Chondrocyte (in vitro differentiated cells): ENCODE data around the gene RASSF4. TPM values are rescaled to one million over a fixed set of nuclear protein-coding genes. Genes with fewer than 3 reads are reported as not detected.
A peak's percentile ranks its signal among the peaks of the same experiment; 100 is the strongest.

Experiments used
- DNase-seq: peaks from one replicate; pipeline ENCODE4 v3.0.0; 2021; ENCODE audit warnings: mixed read lengths, low spot score
- H3K27ac Mint-ChIP-seq: one replicate; pipeline ENCODE4 v1.8.0; 2021; ENCODE audit warnings: mild to moderate bottlenecking, moderate library complexity, mixed read lengths; ENCODE audit not compliant: unreplicated experiment
- H3K27me3 Mint-ChIP-seq: 2 replicates; pipeline ENCODE4 v1.8.0; 2021; ENCODE audit warnings: low read depth, mixed read lengths
- H3K36me3 Mint-ChIP-seq: 2 replicates; pipeline ENCODE4 v1.8.0; 2021; ENCODE audit warnings: low read depth, mixed read lengths
- H3K4me1 Mint-ChIP-seq: 2 replicates; pipeline ENCODE4 v1.8.0; 2021; ENCODE audit warnings: low read depth, mild to moderate bottlenecking, mixed read lengths
- H3K4me3 Mint-ChIP-seq: one replicate; pipeline ENCODE4 v1.8.0; 2021; ENCODE audit warnings: mild to moderate bottlenecking, moderate library complexity, mixed read lengths; ENCODE audit not compliant: unreplicated experiment
- H3K9me3 Mint-ChIP-seq: 2 replicates; pipeline ENCODE4 v1.8.0; 2021; ENCODE audit warnings: low read depth, mixed read lengths
- CTCF ChIP-seq: fragments of 200-600 bp; sonication (generic); IDR thresholded peaks from 2 replicates; pipeline ENCODE4 v1.5.0; 2021; ENCODE audit warnings: antibody characterized with exemption, mild to moderate bottlenecking, moderate library complexity
- total RNA-seq: library from RNA; stranded (reverse); gene quantifications from 3 replicates; pipeline ENCODE4 v1.2.1, GENCODE V29; 2021

Gene RASSF4
- total RNA-seq, 1 donor from 2014 or later = 37.8 TPM

- H3K27me3 Mint-ChIP-seq = peaks cover 6% of the 10 kb centered on the region
- peak; percentile 98 for TF ChIP-seq CTCF
These were observed 26.8 kb upstream of the RASSF4 start for GRCh38 chr10:44932517-44933450.

GRCh38 chr10:44933451-44934321 is 25.9 kb upstream of the RASSF4 start:
- no peak for TF ChIP-seq CTCF
- DNase-seq = no peak
- H3K4me1 Mint-ChIP-seq = peaks cover 21% of the 10 kb centered on the region

More at GRCh38 chr10:44932517-44933450, 26.8 kb upstream of the RASSF4 start:
- Mint-ChIP-seq H3K4me1 (peaks cover 21% of the 10 kb centered on the region), H3K4me3 (no peak overlapping the region), H3K27ac (no peak overlapping the region), H3K36me3 (peaks cover 1% of the 10 kb centered on the region), H3K9me3 (no peaks in the 10 kb centered on the region)
- DNase-seq = no peak

GRCh38 chr10:44934416-44935200 is 25.0 kb upstream of the RASSF4 start:
- no peak for DNase-seq
- Mint-ChIP-seq H3K27ac (peak overlapping the region; percentile 97), H3K9me3 (peaks cover 7% of the 10 kb centered on the region), H3K36me3 (peaks cover 4% of the 10 kb centered on the region), H3K4me1 (peaks cover 25% of the 10 kb centered on the region), H3K4me3 (no peak overlapping the region), H3K27me3 (peaks cover 1% of the 10 kb centered on the region)
- no peak for TF ChIP-seq CTCF

More at GRCh38 chr10:44933451-44934321, 25.9 kb upstream of the RASSF4 start:
- Mint-ChIP-seq H3K27ac (peak overlapping the region; percentile 80), H3K4me3 (no peak overlapping the region), H3K27me3 (peaks cover 4% of the 10 kb centered on the region), H3K36me3 (peaks cover 4% of the 10 kb centered on the region), H3K9me3 (peaks cover 1% of the 10 kb centered on the region)

- DNase-seq = no peak
- Mint-ChIP-seq H3K36me3 (peaks cover 4% of the 10 kb centered on the region), H3K27me3 (no peaks in the 10 kb centered on the region), H3K4me3 (no peak overlapping the region), H3K27ac (peak overlapping the region; percentile 97), H3K9me3 (peaks cover 11% of the 10 kb centered on the region), H3K4me1 (peaks cover 25% of the 10 kb centered on the region)
- no peak for TF ChIP-seq CTCF
These were observed 24.2 kb upstream of the RASSF4 start for GRCh38 chr10:44935201-44935965.
